Nephron progenitor cell (in vitro differentiated cells): ENCODE measurements around the gene PCDHGA6.
"Not testable (repeated sequence)": the region's sequence is repeated elsewhere in the genome, so short reads cannot be mapped to it uniquely, and the experiment has no call there.

Experiments used
- DNase-seq: peaks from one replicate; pipeline ENCODE4 v3.0.0; 2021
- H3K27ac Mint-ChIP-seq: 2 replicates; pipeline ENCODE4 v1.8.0; 2021; ENCODE audit warnings: mild to moderate bottlenecking, moderate library complexity, mixed read lengths
- H3K27me3 Mint-ChIP-seq: 2 replicates; pipeline ENCODE4 v1.8.0; 2021; ENCODE audit warnings: mild to moderate bottlenecking, low read depth, mixed read lengths; ENCODE audit not compliant: poor library complexity
- H3K36me3 Mint-ChIP-seq: 2 replicates; pipeline ENCODE4 v1.8.0; 2021; ENCODE audit warnings: low read depth, mixed read lengths
- H3K4me1 Mint-ChIP-seq: 2 replicates; pipeline ENCODE4 v1.8.0; 2021; ENCODE audit warnings: mixed read lengths
- H3K4me3 Mint-ChIP-seq: 2 replicates; pipeline ENCODE4 v1.8.0; 2021; ENCODE audit warnings: mild to moderate bottlenecking, moderate library complexity, mixed read lengths
- H3K9me3 Mint-ChIP-seq: 2 replicates; pipeline ENCODE4 v1.8.0; 2021; ENCODE audit warnings: mild to moderate bottlenecking, moderate library complexity, mixed read lengths
- CTCF ChIP-seq: fragments of 200-600 bp; sonication (generic); IDR thresholded peaks from 2 replicates; pipeline ENCODE4 v1.5.0; 2021; ENCODE audit warnings: antibody characterized with exemption

PCDHGA6 gene

GRCh38 chr5:141382469-141383294, 9.0 kb downstream of the PCDHGA6 start, which contains the start of gene PCDHGA7:
TSS of gene PCDHGA7 (plus strand) at chr5:141382742. CDS start at chr5:141382900, 158 bp downstream.
- Mint-ChIP-seq H3K4me1 (no peaks in the 10 kb centered on the region), H3K9me3 (peaks cover 85% of the 10 kb centered on the region), H3K36me3 (peaks cover 25% of the 10 kb centered on the region), H3K27ac (no peak within 1 kb of the TSS), H3K4me3 (no peak within 1 kb of the TSS), H3K27me3 (no peaks in the 10 kb centered on the region)
- TF ChIP-seq CTCF: no peak
- DNase-seq: no peak

GRCh38 chr5:141383345-141383744, 9.7 kb downstream of the PCDHGA6 start:
- TF ChIP-seq CTCF: no peak
- no peaks in the 10 kb centered on the region for H3K4me1 Mint-ChIP-seq
- no peak overlapping the region for H3K4me3 Mint-ChIP-seq
- H3K36me3 Mint-ChIP-seq: peaks cover 27% of the 10 kb centered on the region
- no peak overlapping the region for H3K27ac Mint-ChIP-seq
- H3K27me3 Mint-ChIP-seq: no peaks in the 10 kb centered on the region
- peaks cover 84% of the 10 kb centered on the region for H3K9me3 Mint-ChIP-seq
- no peak for DNase-seq

GRCh38 chr5:141384471-141385267, 11.0 kb downstream of the PCDHGA6 start:
- H3K9me3 Mint-ChIP-seq: peaks cover 86% of the 10 kb centered on the region
- no peak overlapping the region for H3K27ac Mint-ChIP-seq
- TF ChIP-seq CTCF: no peak
- no peak overlapping the region for H3K4me3 Mint-ChIP-seq
- no peaks in the 10 kb centered on the region for H3K4me1 Mint-ChIP-seq
- peaks cover 38% of the 10 kb centered on the region for H3K36me3 Mint-ChIP-seq
- H3K27me3 Mint-ChIP-seq: peaks cover under 1% of the 10 kb centered on the region
- no peak for DNase-seq

GRCh38 chr5:141387557-141388311, 14.0 kb downstream of the PCDHGA6 start, which contains the start of gene PCDHGB4:
TSS of gene PCDHGB4 (plus strand) at chr5:141387698. CDS start at chr5:141387885, 187 bp downstream.
- H3K36me3 Mint-ChIP-seq: peaks cover 60% of the 10 kb centered on the region
- peak within 1 kb of the TSS; percentile 78 for H3K4me3 Mint-ChIP-seq
- H3K4me1 Mint-ChIP-seq, H3K27me3 Mint-ChIP-seq, H3K27ac Mint-ChIP-seq: not testable (repeated sequence)
- peak; percentile 50 for TF ChIP-seq CTCF
- DNase-seq: peak; percentile 30
- peaks cover 96% of the 10 kb centered on the region for H3K9me3 Mint-ChIP-seq

- no peak overlapping the region for H3K4me3 Mint-ChIP-seq
- peaks cover 3% of the 10 kb centered on the region for H3K27me3 Mint-ChIP-seq
- H3K27ac Mint-ChIP-seq: no peak overlapping the region
- peaks cover 96% of the 10 kb centered on the region for H3K9me3 Mint-ChIP-seq
- DNase-seq: no peak
- peaks cover 64% of the 10 kb centered on the region for H3K36me3 Mint-ChIP-seq
- H3K4me1 Mint-ChIP-seq: no peaks in the 10 kb centered on the region
- no peak for TF ChIP-seq CTCF
These were observed 15.0 kb downstream of the PCDHGA6 start for GRCh38 chr5:141388661-141389060.
